GM21515 (cell line): Measurements from ENCODE around the gene TRIM31.

Source experiments
- ATAC-seq: cut with Tn5 transposase; IDR thresholded peaks from one replicate; pipeline ENCODE4 v1.9.1; 2021; ENCODE audit not compliant: unreplicated experiment

The TRIM31 gene

DNA sequence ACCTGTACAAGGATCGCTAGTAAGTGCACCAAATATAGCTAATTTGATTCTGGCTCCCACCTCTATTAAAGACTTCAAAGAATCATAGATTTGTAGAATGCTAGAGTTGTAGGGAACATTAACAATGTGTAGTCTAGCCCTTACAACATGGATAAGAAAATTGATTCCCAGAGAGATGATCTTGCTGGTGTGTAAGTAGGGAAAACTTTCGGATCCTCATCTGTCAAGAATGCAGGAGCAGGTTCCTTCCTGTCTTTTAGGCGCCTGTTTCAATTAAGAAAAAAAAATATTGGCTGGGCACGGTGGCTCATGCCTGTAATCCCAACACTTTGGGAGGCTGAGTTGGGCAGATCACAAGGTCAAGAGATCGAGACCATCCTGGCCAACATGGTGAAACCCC, 25.0 kb downstream of the TRIM31 start:
- ATAC-seq: no peak

DNA sequence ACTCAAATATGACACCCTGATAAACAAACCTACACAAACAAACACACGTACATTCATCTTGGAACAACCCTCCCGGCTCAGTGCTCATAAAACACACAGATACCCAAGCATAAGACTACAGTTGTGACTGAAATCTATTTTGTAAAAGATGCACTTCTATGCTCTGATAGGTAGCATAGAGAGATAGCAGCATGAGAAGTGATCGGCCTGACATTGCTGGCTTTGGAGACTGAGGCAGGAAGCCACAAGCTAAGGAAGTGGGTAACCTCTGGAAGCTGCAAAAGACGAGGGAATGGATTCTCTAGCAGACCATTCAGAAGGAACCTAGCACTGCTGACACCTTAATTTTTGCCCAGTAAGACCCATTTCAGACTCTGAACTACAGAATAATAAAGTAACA, 35.7 kb downstream of the TRIM31 start:
- ATAC-seq: no peak

DNA sequence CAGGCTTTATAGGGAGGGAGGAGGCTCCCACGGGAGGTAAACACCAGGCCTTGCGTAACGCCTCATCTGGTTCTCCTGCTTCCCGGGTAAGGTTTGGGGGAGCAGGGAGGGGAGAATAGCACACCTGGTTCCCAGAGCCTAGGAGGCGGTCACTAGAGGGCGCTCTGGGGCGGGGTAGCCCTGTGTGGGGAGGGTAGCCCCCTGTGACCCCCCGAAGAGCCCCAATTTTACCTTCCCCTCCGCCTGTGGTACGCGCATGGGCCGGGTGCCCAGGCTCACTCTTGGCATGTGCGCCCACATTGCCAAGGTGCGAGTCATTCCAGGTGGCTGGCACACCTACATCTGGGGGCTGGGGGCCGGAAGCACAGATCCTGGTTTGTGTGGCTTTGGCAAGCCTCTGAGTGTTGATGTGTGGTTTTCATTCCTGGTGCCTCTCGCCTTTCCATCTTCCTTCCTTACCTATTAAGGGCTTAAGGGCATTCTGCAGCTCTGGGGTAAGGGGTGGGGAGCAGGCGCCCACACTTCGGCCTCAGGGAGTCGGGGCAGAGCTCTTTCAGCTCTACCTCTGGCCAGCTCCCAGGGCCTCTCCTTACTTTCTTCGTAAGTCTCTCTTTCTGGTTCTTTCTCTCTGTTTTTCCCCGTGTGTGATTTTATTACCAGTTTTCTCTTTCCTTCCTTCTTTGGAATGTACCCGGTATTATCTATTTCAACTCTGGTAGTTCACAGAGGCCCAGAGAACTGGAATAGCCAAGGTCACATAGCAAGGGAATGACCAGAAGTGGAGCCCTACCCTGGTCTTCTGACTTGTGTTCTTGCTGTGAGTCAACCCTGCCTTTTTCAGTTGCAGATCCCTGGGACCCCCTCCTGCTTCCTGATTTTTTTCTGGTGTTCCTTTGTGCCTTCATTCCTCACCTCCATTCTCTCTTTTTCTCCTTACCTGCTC, 36.8 kb downstream of the TRIM31 start:
- ATAC-seq: no peak

DNA sequence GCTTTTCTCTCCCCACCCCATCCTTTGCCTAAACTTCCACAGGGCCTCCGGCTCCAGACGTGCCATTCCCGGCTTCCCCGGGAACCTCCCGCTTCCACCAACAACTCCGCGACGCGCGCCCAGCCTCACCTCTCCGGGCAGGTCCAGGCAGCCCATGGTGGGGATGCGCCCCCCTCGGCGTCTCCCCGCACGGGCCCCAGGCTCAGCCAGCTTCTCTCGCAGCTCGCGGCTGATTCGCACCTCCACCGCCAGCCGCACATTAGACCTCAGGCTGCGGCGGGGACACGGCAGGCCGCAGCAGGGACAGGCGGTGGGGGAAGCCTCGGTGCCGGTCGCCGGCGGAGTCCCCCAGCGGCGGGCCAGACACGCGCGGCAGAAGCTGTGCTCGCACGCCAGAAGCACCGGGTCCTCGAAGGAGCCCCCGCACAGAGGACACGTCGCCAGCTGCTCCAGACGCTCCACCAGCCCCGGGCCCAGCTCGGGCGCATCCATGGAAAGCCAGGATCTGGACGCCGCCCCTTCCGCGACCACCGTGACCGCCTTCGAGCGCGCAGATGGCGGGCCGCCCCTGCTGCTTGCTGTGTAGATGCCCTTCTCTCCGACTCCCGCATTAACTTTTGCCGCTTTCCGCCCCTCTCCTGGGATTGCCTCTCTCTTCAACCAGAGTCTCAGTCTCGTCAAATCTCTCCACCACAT, 37.6 kb downstream of the TRIM31 start, which contains the start of gene RNF39:
Gene RNF39, minus strand, starts transcription at position 676 of the 696 bp plus-strand sequence. Its CDS starts 184 bp downstream, at position 492.
- no peak for ATAC-seq

DNA sequence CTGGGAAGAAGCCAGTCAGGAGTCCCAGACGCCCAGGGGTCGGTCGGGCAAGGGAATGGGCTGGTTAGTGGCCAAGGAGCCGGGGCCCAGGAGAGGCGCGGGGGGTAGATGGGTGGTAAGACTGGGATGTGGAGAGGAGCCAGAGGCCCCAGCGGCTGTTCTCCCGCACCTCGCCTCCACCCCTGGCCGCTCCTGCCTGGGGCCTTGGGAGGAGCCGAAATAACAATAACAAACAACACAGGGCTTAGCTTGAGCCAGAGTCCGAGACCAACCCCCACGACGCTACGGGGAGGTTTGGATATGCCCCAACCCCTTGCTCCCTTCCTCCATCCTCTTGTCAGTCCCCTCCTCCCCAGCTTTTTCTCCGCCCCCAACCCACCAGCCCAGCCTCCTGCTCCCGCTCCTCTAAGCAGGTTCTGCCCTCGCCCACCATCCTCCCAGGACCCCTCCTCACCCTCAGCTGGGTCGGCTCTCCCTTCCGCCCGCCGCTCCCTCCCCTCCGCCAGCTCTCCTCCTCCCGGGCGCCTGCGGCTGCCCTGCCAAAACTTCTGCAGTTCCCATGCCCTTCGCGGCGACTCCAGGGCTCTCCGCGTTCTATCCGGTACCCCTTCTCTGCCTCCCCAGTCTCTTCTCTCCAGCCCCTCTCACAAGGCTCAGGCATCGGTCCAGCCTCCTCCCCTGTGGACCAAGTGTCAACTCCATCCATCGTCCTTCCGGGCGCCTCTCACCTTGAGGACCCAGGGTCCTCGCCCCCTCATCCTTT, 38.4 kb downstream of the TRIM31 start:
- no peak for ATAC-seq

DNA sequence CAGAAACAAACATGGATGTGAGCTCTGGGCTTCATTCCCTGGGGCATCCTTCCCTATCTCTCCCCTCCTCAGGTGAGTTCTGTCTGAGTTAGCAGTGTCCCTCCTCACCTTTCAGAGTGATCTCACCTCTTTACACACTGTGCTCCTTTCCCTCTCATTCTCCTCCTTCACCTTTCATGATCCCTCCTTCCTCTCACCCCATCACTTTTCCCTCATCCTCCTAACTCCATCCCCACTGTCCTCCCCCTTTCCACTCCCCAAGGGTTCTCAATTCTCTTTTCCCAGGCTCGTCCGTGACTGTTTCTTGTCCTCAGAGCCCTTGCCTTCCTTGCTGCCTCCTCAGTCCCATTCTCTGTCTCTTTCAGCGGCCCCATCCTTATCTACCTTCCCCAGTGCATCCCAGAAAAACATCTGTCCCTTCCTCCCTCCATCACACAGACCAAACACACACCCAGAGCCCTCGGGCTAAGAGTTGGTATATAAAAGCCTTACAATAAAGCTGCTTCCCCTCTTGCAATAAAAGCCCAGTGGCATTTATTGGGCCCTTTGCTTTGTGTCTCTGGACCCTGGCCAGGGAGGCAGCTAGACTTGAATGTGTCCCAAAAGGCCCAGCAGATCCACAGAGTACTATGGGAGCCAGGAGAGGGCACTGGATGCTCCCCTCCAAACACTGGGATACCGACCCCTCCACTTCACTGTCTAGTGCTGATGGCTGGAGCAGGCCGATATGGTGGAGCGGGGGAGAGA, 39.2 kb downstream of the TRIM31 start:
- no peak for ATAC-seq

DNA sequence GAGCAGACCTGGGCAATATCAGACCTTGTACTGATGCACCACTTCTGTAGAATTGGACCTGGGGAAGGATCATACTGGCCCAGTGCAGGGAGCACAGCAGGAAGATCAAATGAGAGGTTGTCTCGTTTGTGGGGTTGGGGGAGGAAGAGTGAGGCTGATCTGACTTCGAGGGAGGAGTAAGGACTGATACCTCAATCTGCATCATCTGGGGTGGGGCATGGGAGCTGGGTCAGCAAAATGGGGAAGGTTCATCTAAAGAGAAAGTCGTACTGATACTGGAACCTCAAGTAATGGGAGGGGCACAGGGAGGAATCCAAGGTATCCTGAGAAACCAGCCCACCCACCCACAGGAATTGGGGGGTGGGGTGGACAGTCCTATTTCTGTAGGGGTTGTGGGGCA, 41.0 kb downstream of the TRIM31 start:
- no peak for ATAC-seq

DNA sequence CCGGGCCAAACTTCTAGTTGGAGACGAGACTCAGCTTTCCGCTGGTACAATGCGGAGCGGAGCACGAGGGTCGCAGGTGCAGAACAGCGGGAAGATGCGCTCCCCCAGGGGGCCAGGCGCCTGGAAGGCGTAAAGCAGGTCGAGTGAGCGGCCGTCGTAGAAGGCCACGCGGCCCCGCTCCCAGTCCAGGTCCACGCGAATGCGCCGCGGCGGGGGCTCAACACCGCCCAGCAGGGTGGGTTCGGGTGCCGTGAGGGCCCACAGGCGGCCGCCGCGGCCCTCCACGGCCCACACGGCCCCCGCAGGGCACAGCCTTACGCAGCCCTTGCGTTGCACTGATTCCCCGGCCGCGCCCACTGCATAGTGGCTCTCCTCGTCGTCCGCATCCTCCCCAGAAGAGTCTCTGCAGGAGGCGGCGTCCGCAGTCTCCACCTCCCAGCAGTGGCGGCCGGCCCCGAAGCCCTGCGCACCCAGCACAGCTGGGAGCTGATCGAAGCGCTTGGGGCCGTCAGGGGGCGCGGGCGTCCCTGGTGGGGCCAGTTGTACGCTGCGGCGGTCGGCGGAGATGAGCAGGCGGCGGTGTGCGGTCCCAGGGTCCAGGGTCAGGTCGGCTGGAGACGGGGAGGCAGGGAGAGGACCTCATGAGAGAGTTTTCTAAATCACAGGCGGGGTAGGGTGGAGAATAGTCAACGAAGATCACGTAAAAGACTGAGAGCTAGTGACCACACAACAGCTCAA, 41.6 kb downstream of the TRIM31 start:
- ATAC-seq: no peak

DNA sequence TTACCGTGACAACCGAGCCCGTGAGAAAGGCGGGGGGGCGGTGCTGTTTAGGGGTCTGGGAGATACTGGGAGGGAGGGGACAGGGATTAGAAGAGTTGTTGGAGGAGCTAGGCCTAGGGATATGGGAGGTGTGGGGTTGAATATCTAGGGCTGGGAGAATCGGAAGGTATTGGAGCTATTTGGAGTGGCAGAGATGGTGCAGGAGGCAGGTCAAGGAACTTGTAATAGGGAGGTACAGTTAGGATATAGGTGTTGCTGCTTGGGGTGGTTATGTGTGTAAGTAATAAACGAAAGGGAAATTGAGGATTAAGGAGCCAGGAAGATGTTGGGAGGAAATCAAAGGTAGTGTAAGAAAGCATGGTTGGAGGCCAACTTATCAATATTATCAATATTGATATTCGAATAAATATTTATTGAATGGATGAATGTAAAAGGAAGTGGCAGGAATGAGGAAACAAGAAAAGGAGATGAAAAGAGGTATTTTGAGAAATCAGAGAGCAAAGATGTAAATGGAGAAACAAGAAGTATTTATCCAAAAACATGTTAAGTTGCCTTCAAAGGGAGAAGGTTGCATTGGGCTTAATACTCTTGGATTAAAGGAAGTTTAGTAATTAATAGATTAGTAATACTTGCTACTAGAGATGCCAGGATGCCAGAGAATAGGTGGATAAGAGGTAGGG, 45.3 kb downstream of the TRIM31 start:
- no peak for ATAC-seq

DNA sequence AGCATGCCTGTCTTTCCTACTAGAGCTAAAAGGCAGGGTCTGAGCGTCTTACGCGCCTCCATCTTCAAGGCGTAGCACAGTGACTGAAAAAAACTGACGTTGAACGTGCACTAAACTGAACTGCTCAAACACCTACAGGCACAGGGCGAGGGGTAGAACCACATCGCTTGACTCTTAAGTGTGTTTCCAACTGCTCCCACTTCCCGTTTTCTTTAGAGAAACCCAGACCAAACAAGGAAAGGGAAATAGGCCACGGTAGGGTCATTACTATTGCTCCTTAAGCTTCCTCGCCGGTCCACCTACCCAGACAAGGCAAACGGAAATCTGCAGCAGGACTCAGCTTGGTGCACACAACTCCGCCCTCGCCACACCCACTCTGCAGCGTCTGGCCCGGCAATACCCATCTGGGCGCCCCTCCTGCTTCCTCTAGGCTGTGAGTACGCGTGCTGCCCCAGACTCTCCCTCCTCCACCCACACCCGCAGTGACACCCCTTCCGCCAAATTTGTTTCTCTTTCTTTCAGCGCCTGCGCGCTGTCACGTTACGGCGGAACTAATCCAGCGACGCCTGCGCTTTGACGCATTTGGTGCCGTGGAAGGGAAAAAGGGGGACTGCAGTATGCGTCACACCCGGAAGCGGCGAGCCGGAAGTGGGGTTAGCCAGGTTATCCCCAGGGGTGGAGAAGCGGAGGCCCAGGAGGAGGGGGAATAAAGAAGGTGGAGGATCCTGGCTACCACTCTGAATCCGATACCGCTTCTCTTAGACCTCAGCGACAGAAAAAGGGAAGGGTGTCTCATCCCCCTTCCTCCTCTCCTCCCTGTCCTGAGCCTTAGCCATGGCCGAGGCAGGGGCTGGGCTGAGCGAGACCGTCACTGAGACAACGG, 46.1 kb downstream of the TRIM31 start, which contains the start of gene PPP1R11:
Gene PPP1R11, plus strand, starts transcription at position 622 of the 883 bp plus-strand sequence. Its CDS starts 213 bp downstream, at position 835.
- ATAC-seq: peak; percentile 93

DNA sequence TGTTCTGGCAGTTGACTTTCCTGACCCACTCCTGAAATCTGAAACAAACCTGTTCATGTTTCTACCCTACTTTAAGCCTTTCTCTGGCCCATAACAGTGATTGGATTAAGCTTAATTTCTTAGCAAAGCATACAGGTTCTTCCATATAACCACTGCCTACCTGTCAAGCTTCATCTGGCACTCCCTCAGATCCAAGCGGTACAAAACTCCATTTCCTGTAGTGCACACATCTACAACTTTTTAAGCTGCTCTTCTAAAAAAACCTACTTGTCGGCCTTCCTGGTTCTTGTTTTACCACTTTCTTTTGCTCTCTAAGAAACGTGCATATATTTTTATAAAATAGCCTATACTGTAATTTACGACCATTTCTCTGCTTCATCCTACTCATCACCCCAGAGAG, 46.8 kb downstream of the TRIM31 start:
- no peak for ATAC-seq

DNA sequence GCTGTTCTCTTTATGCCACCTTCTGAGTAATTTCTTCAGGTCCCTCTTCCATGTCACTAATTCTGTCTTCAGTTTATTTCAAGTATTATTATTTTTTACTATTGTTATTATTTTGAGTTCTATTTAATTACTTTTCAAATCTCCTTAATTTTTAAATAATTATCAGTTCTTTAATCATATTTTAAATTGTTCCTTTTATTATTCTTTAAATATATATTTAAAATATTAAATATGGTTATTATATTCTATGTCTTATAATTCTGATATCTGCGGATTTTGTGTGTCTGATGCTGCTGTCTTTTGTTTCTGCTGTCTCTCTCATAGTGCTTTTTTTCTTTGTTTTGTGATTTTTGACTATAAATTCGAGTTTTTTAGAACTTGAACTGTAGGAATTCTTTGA, 49.6 kb downstream of the TRIM31 start:
- ATAC-seq: no peak

DNA sequence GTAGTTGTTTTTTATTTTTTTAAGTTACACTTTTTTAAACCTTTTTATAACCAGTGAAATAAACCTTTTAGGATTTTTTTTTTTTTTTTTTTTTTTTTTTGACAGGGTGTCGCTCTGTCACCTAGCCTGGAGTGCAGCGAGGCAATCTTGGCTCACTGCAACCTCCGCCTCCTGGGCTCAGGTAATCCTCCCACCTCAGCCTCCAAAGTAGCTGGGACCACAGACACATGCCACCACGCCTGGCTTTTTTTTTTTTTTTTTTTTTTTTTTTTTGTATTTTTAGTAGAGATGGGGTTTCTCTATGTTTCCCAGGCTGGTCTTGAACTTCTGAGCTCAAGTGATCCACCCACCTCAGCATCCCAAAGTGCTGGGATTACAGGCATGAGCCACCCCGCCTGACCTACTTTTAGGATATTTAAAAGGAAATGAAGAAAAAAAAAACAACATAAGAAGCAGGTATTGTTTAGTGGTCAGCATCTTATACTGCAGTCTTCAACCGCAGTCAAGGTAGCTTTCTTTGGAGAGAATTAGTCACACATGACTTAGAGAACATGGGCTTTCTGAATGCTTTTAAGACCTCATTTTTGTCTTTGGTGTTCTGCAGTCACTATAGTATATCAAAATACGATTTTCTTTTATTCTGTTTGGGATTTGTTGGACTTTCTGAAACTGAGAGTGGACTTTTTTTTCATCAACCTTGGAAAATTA, 50.3 kb downstream of the TRIM31 start:
- no peak for ATAC-seq

DNA sequence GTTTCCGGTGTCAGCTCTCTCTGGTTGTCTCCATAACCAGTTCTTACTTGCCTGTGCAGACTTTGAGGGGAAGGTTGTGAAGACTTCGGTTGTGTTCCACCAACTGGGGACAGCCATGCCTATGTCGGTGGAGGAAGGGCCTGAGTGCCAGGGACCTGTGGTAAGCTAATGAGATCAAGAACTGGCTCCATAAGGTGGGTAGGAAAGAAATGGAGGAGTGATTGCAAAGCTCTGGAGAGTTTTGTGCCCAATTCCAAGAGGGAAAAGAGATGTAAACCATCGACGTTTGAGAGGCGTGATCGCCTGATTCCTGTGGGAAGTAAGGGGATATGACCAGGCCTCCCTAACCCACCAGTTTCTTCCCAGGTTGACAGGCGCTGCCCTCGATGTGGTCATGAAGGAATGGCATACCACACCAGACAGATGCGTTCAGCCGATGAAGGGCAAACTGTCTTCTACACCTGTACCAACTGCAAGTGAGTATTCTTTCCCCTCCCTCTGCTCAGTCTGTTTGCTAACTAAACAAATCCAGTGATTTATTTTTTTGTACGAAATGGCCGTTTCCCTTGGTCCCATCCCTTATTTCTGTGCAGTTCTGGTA, 50.9 kb downstream of the TRIM31 start:
- ATAC-seq: peak; percentile 28

DNA sequence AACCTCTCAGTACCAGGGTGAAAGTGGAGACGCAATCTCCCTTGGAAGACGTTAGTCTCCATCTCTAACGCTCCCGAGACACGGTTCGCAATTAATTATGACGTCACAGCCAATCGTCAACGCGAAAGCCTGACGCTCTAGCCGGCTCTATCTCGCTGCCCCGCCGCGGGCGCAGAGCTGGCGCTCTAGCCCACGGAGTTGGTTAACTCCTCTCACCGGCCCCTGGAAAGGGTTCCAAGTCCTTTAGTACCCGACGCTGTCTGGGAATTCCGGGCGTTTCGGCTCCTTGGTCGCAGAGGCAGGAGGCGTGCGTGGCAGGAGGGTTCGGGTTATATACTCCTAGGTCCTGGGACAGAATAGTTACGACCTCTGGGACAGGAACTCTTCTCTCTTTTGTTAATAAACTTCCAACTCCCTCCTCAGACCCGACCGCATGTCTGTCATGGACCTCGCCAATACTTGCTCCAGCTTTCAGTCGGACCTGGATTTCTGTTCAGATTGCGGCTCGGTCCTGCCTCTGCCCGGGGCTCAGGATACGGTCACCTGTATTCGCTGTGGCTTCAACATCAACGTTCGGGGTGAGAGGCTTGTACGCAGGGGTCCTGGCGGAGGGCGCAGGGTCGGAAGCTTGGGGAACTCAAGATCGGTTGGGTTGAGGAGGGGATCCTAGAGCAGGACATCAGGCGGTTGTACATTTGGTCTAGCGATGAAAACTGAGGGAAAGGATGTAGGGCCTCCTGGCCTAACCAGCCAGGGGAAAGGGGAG, 51.6 kb downstream of the TRIM31 start, which contains the start of gene POLR1H:
Gene POLR1H, plus strand, starts transcription at position 174 of the 766 bp plus-strand sequence. Its CDS starts 260 bp downstream, at position 434.
- peak; percentile 80 for ATAC-seq

DNA sequence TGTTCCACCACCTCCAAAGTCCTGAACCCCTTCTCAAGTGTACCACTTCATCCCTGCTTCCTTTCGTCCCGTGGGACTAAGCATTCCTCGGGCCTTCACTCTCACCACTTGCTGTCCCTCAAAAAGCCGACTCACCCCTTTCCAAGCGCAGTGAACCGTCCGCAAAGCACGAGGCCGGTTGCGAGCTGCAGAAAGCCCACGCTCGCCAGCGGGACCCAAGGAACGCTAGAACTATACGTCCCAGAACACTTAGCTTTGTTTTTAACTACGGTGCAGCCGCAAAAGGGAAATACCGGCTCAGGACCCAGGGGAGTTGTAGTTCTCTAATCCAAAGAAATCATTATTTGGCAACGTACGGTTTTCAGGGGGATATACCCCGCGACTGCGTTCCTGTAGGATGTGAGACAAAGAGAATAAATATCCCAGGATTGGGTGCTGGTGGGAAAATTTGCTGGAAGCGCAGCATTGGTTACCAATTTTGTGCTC, 52.2 kb downstream of the TRIM31 start:
- peak; percentile 17 for ATAC-seq
